Measurements from ENCODE around the gene TAGLN3.

GRCh38 chr3:111967651-111968274 is 31.0 kb upstream of the TAGLN3 start:
- TF ChIP-seq GLIS3 (CRISPR knock-in tag; IDR thresholded peaks at IDR 0.05), result no peak
- TF ChIP-seq ZC3H10 (CRISPR knock-in tag; IDR thresholded peaks at IDR 0.05), result no peak
- TF ChIP-seq ZNF565 (CRISPR knock-in tag; conservative IDR thresholded peaks at IDR 0.05; ENCODE audit: low read depth), result no peak
- TF ChIP-seq CSRNP3 (CRISPR knock-in tag; IDR thresholded peaks at IDR 0.05), result no peak

Measured in SK-N-SH treated with all-trans-retinoic acid at 6 μM for 48 hours (cell line).